ENCODE measurements around the gene ECSIT. TPM values are rescaled to one million over a fixed set of nuclear protein-coding genes. Genes with fewer than 3 reads are reported as not detected.
"Not testable (repeated sequence)": the region's sequence is repeated elsewhere in the genome, so short reads cannot be mapped to it uniquely, and the experiment has no call there.

ECSIT gene
- polyA plus RNA-seq, 2 of the 4 experiments (the other 2 are of a cell fraction) = 23.0 to 29.7 TPM

GRCh38 chr19:11475861-11476260 lies 53.1 kb downstream of the ECSIT start:
- Histone ChIP-seq H3K4me2 (no peak overlapping the region), H3K9me3 (no peaks in the 10 kb centered on the region), H3K4me1 (no peaks in the 10 kb centered on the region), H3K27ac (no peak overlapping the region), H3K4me3 (no peak overlapping the region)
- TF ChIP-seq FOXS1 (CRISPR knock-in tag; IDR thresholded peaks at IDR 0.05) (no peak), RCOR1 (IDR thresholded peaks at IDR 0.05; ENCODE audit: low read depth, low read length) (no peak), KDM5A (IDR thresholded peaks at IDR 0.05) (no peak), EP300 (IDR thresholded peaks at IDR 0.05) (no peak), ZSCAN20 (CRISPR knock-in tag; IDR thresholded peaks at IDR 0.05) (no peak), ZNF302 (CRISPR knock-in tag; IDR thresholded peaks at IDR 0.05) (no peak), MAZ (IDR thresholded peaks at IDR 0.05; ENCODE audit: borderline replicate concordance, low read depth, low read length) (no peak), MAX (IDR thresholded peaks at IDR 0.05) (no peak), MYC (IDR thresholded peaks at IDR 0.05; ENCODE audit: borderline replicate concordance, low read length) (no peak), ESRRA (IDR thresholded peaks at IDR 0.05; ENCODE audit: borderline replicate concordance, low read length) (no peak), E2F6 (IDR thresholded peaks at IDR 0.05; ENCODE audit: borderline replicate concordance, low read depth) (no peak), CHD4 (IDR thresholded peaks at IDR 0.05; ENCODE audit: borderline replicate concordance) (no peak), CTCF (IDR thresholded peaks at IDR 0.05) (no peak), RFX5 (IDR thresholded peaks at IDR 0.05) (no peak), CHD2 (IDR thresholded peaks at IDR 0.05; ENCODE audit: low read length, partially characterized antibody) (no peak), HDAC2 (IDR thresholded peaks at IDR 0.05) (no peak), HOXB5 (CRISPR knock-in tag; IDR thresholded peaks at IDR 0.05) (no peak), GATA3 (IDR thresholded peaks at IDR 0.05; ENCODE audit: borderline replicate concordance) (no peak)
- FAIRE-seq (no peak), DNase-seq (ENCODE audit: low read depth in 1 of 2, low spot score in 1 of 2) (no peak), ATAC-seq (no peak)
- POLR2A ChIA-PET = no interaction called here
- CTCF ChIA-PET = interaction anchor here (1.1 kb wide), 1 partner anchor 95 kb away, joined by 3 read pairs; no protein-coding TSS in a partner anchor
- WGBS (ENCODE audit: missing lambda C conversion rate) = 75% methylated on average over 8 of the region's 8 CpGs

- ATAC-seq; H3K4me1 ChIP-seq; POLR2A ChIA-PET; H3K4me3 ChIP-seq; DNase-seq (ENCODE audit: low read depth in 1 of 2, low spot score in 1 of 2); H3K9me3 ChIP-seq; H3K4me2 ChIP-seq; FAIRE-seq; H3K27ac ChIP-seq: not testable (repeated sequence)
- CTCF ChIA-PET = interaction anchor here (0.6 to 1.1 kb wide), 2 partner anchors 94 to 430 kb away, joined by 3 read pairs; no protein-coding TSS in a partner anchor
- 90% methylated on average over 3 of the region's 3 CpGs for WGBS (ENCODE audit: missing lambda C conversion rate)
Measured at GRCh38 chr19:11475343-11475742, 53.6 kb downstream of the ECSIT start.

GRCh38 chr19:11473725-11474124 lies 55.2 kb downstream of the ECSIT start:
- CTCF ChIA-PET = interaction anchor here (2.7 kb wide), 1 partner anchor 9 kb away, joined by 14 read pairs; no protein-coding TSS in a partner anchor
- TF ChIP-seq ZSCAN20 (CRISPR knock-in tag; IDR thresholded peaks at IDR 0.05) = no peak
- TF ChIP-seq NFE2L2 (conservative IDR thresholded peaks at IDR 0.05; ENCODE audit: low read length) = no peak
- no peak for TF ChIP-seq GATA3 (IDR thresholded peaks at IDR 0.05; ENCODE audit: borderline replicate concordance)
- TF ChIP-seq ELK1 (IDR thresholded peaks at IDR 0.05; ENCODE audit: low read depth, low read length) = no peak
- TF ChIP-seq HES2 (IDR thresholded peaks at IDR 0.05) = no peak
- TF ChIP-seq SREBF2 (IDR thresholded peaks at IDR 0.05) = no peak
- TF ChIP-seq KDM1A (IDR thresholded peaks at IDR 0.05; ENCODE audit: low read depth) = no peak
- TF ChIP-seq USF2 (IDR thresholded peaks at IDR 0.05) = no peak
- no peak for TF ChIP-seq RARB (CRISPR knock-in tag; IDR thresholded peaks at IDR 0.05)
- TF ChIP-seq KDM5A (IDR thresholded peaks at IDR 0.05) = no peak
- TF ChIP-seq RFX5 (IDR thresholded peaks at IDR 0.05) = no peak
- ATAC-seq (no peak), DNase-seq (ENCODE audit: low read depth in 1 of 2, low spot score in 1 of 2) (no peak), FAIRE-seq (no peak)
- Histone ChIP-seq H3K9me3 (no peaks in the 10 kb centered on the region), H3K27ac (no peak overlapping the region), H3K4me1 (no peaks in the 10 kb centered on the region), H3K4me3 (no peak overlapping the region), H3K4me2 (no peak overlapping the region)
- WGBS (ENCODE audit: missing lambda C conversion rate) = 77% methylated on average over 4 of the region's 4 CpGs
- POLR2A ChIA-PET = no interaction called here

GRCh38 chr19:11468266-11468845 lies 60.6 kb downstream of the ECSIT start:
- DNase-seq (ENCODE audit: low read depth in 1 of 2, low spot score in 1 of 2); POLR2A ChIA-PET; H3K4me3 ChIP-seq; H3K27ac ChIP-seq; H3K4me1 ChIP-seq; ATAC-seq; H3K9me3 ChIP-seq; H3K4me2 ChIP-seq; FAIRE-seq: not testable (repeated sequence)
- CTCF ChIA-PET = interaction anchor here (3.4 kb wide), 1 partner anchor 14 kb away, joined by 14 read pairs; no protein-coding TSS in a partner anchor
- 46% methylated on average over 8 of the region's 8 CpGs for WGBS (ENCODE audit: missing lambda C conversion rate)
